Upper lobe of right lung (tissue), 1 donor: ENCODE results near the gene ARL8A. TPM values are rescaled to one million over a fixed set of nuclear protein-coding genes. Genes with fewer than 3 reads are reported as not detected.

Experiments
- ATAC-seq: fragments of 200-7000 bp; cut with Tn5 transposase; one replicate; pipeline ENCODE4 v1.9.1; 2020; ENCODE audit warnings: mild to moderate bottlenecking, moderate library complexity
- DNase-seq: peaks from one replicate; pipeline ENCODE4 v3.0.0-alpha.2; 2020
- H3K27ac ChIP-seq: fragments of 200-600 bp; one replicate; pipeline ENCODE4 v1.8.0; 2022
- H3K27me3 ChIP-seq: fragments of 200-600 bp; one replicate; pipeline ENCODE4 v1.8.0; 2022; ENCODE audit warnings: mild to moderate bottlenecking
- H3K36me3 ChIP-seq: fragments of 200-600 bp; one replicate; pipeline ENCODE4 v1.8.0; 2022
- H3K4me1 ChIP-seq: fragments of 200-600 bp; one replicate; pipeline ENCODE4 v1.8.0; 2022
- H3K4me3 ChIP-seq: fragments of 200-600 bp; one replicate; pipeline ENCODE4 v1.8.0; 2022; ENCODE audit warnings: mild to moderate bottlenecking
- H3K9me3 ChIP-seq: fragments of 200-600 bp; one replicate; pipeline ENCODE4 v1.8.0; 2022
- CTCF ChIP-seq: fragments of 200-600 bp; IDR thresholded peaks from one replicate; pipeline ENCODE4 v1.8.0; 2022; ENCODE audit warnings: antibody characterized with exemption
- intact Hi-C: fragments of 100-400 bp; cut with DNase I; formaldehyde crosslinking; loops from one replicate; pipeline ENCODE4 v1.11.0; 2022
- total RNA-seq: library from RNA; stranded (reverse); fragmentation: NEBNext Ultra II Directional; extraction: Animal tissue kit (Norgen Biotek cat#: 25700); gene quantifications from one replicate; pipeline ENCODE4 v1.2.1, GENCODE V29; 2021
- donor health status: DM: no; HTN: yes; CAD: no; lungs with severe emphysema.

ARL8A gene
- total RNA-seq, 1 donor from 2014 or later, result 106 TPM

- peaks cover 18% of the 10 kb centered on the region for H3K4me1 ChIP-seq
- no peaks in the 10 kb centered on the region for H3K27me3 ChIP-seq
- no peak for TF ChIP-seq CTCF
- intact Hi-C loops, result no loop called here
- H3K4me3 ChIP-seq, result no peak overlapping the region
- no peak overlapping the region for H3K27ac ChIP-seq
- no peak for DNase-seq
- no peak for ATAC-seq
- H3K9me3 ChIP-seq, result no peaks in the 10 kb centered on the region
- no peaks in the 10 kb centered on the region for H3K36me3 ChIP-seq
Measured at GRCh38 chr1:202156590-202156989, 12.1 kb upstream of the ARL8A start.

- H3K27me3 ChIP-seq, result no peaks in the 10 kb centered on the region
- H3K4me3 ChIP-seq, result no peak overlapping the region
- no peaks in the 10 kb centered on the region for H3K36me3 ChIP-seq
- peaks cover 14% of the 10 kb centered on the region for H3K4me1 ChIP-seq
- intact Hi-C loops, result no loop called here
- no peak overlapping the region for H3K27ac ChIP-seq
- DNase-seq (peak; percentile 86), ATAC-seq (peak; percentile 64)
- TF ChIP-seq CTCF, result no peak
- H3K9me3 ChIP-seq, result no peaks in the 10 kb centered on the region
Measured at GRCh38 chr1:202155478-202156021, 11.0 kb upstream of the ARL8A start.

- Histone ChIP-seq H3K4me3 (no peak overlapping the region), H3K36me3 (no peaks in the 10 kb centered on the region), H3K4me1 (peaks cover 14% of the 10 kb centered on the region), H3K27me3 (no peaks in the 10 kb centered on the region), H3K9me3 (no peaks in the 10 kb centered on the region), H3K27ac (no peak overlapping the region)
- peak; percentile 88 for ATAC-seq
- no peak for DNase-seq
- intact Hi-C loops, result no loop called here
- TF ChIP-seq CTCF, result peak; percentile 49
Measured at GRCh38 chr1:202154766-202155477, 10.4 kb upstream of the ARL8A start.

GRCh38 chr1:202154148-202154765, 9.7 kb upstream of the ARL8A start:
- intact Hi-C loops, result no loop called here
- DNase-seq (no peak), ATAC-seq (no peak)
- no peak for TF ChIP-seq CTCF
- no peaks in the 10 kb centered on the region for H3K9me3 ChIP-seq
- H3K4me1 ChIP-seq, result peaks cover 14% of the 10 kb centered on the region
- H3K4me3 ChIP-seq, result no peak overlapping the region
- no peaks in the 10 kb centered on the region for H3K27me3 ChIP-seq
- no peak overlapping the region for H3K27ac ChIP-seq
- H3K36me3 ChIP-seq, result no peaks in the 10 kb centered on the region

- H3K36me3 ChIP-seq, result no peaks in the 10 kb centered on the region
- no peak for TF ChIP-seq CTCF
- H3K4me1 ChIP-seq, result peaks cover 14% of the 10 kb centered on the region
- no peak overlapping the region for H3K4me3 ChIP-seq
- H3K9me3 ChIP-seq, result no peaks in the 10 kb centered on the region
- ATAC-seq (no peak), DNase-seq (no peak)
- no peaks in the 10 kb centered on the region for H3K27me3 ChIP-seq
- H3K27ac ChIP-seq, result no peak overlapping the region
- intact Hi-C loops, result no loop called here
Measured at GRCh38 chr1:202153284-202153683, 8.7 kb upstream of the ARL8A start.
